Mucosa of stomach (tissue), 1 donor: Measurements from ENCODE around the gene DIP2B.

Experiments
- H3K27me3 ChIP-seq: one replicate; pipeline ENCODE4 v1.7.0; 2013; ENCODE audit warnings: mild to moderate bottlenecking, low read length; ENCODE audit not compliant: control insufficient read depth, insufficient read depth
- H3K36me3 ChIP-seq: one replicate; pipeline ENCODE4 v1.7.0; 2013; ENCODE audit warnings: low read length; ENCODE audit not compliant: control insufficient read depth, insufficient read depth
- H3K4me1 ChIP-seq: one replicate; pipeline ENCODE4 v1.7.0; 2013; ENCODE audit warnings: mild to moderate bottlenecking, low read length; ENCODE audit not compliant: control insufficient read depth, insufficient read depth
- H3K4me3 ChIP-seq: one replicate; pipeline ENCODE4 v1.7.0; 2013; ENCODE audit warnings: low read length
- H3K9ac ChIP-seq: one replicate; pipeline ENCODE4 v1.7.0; 2013; ENCODE audit warnings: mild to moderate bottlenecking, low read length, moderate library complexity
- H3K9me3 ChIP-seq: one replicate; pipeline ENCODE4 v1.7.0; 2013; ENCODE audit warnings: mild to moderate bottlenecking, low read length, moderate library complexity; ENCODE audit not compliant: control insufficient read depth
- donor health status: Pancreatic carcinoma.

DIP2B gene

DNA sequence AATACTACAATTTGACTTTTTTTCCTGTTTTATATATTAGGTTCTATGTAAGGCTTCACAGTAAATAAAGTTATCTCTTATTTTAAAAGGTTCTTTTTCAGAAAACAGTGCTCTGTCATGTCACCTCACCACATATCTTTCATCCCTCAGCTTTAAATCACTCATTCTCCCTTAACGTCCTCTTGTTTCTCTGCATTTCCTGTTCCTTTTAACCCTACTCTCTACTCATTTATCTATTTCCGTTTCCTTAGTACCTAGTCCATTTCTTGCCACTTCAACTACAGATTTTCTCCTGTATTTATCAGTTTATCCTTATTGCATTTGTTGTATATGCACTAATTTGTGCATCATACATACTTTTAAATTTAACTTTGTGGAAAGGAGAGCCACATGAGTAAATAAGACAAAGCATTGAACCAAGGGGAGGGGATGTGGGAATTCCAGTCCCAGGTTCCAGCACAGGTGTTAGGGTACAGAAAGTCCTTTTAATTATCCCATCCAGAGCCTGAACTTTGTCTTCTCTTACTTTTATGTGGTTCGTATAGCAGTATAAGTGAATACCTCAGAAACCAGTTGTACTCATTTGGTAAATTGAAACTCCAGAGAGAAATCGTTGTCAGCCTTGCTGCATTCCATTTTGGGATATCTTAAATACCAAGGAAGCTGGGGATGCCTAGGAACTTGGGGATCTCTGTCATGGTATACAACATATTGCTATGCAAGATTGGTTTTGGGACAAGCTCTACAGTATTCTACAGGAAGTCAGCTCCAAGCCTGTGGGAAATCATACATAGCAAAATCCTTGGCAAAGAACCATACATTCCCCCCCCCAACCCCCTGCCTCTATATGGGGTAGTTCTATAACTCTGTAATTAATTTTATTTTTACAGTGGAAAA is 120.5 kb downstream of the DIP2B start:
- Histone ChIP-seq H3K4me3 (no peak overlapping the region), H3K9me3 (no peaks in the 10 kb centered on the region), H3K9ac (no peak overlapping the region), H3K27me3 (no peaks in the 10 kb centered on the region), H3K4me1 (peaks cover 12% of the 10 kb centered on the region), H3K36me3 (no peaks in the 10 kb centered on the region)

DNA sequence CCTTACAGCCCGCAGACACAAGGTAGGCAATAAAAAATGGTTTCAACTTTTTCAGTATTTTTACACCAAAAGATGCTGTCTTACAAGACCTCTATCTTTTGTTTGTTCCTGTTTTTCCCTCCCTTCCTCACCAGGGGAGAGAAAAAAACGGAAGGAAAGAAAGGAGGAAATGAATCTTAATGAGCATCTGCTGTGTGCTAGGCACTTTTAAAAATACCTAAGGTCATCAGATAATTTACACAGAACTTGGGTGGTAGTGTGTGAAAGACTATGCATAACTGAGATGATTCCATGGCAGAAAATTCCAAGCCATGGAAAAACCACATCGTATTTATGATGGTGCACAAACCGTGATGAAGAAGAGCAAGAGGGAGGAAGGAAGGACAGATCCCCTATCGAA is 121.2 kb downstream of the DIP2B start:
- no peaks in the 10 kb centered on the region for H3K9me3 ChIP-seq

DNA sequence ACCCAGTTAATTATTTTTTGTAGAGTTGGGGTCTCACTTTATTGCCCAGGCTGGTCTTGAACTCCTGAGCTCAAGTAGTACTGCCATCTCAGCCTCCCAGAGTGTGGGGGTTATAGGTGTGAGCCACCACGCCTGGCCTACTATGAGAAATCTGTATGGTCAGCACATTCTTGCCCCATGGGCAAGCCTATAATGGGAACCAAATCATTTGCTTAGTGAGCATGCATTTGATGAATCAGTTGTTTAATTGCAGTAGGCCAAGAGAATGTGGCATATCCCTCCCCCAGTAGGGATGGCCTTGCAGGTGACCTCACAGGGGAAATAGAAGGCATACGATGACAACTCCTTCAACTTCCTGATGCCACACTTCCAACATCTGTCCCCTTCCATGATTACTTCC is 122.7 kb downstream of the DIP2B start:
- H3K9me3 ChIP-seq = no peaks in the 10 kb centered on the region
- no peaks in the 10 kb centered on the region for H3K4me1 ChIP-seq
- no peaks in the 10 kb centered on the region for H3K27me3 ChIP-seq
- no peak overlapping the region for H3K9ac ChIP-seq
- no peaks in the 10 kb centered on the region for H3K36me3 ChIP-seq
- no peak overlapping the region for H3K4me3 ChIP-seq

More for the DNA sequence above, 121.2 kb downstream of the DIP2B start:
- H3K27me3 ChIP-seq = no peaks in the 10 kb centered on the region
- H3K4me1 ChIP-seq = peaks cover 11% of the 10 kb centered on the region
- no peaks in the 10 kb centered on the region for H3K36me3 ChIP-seq
- H3K9ac ChIP-seq = no peak overlapping the region
- H3K4me3 ChIP-seq = no peak overlapping the region

DNA sequence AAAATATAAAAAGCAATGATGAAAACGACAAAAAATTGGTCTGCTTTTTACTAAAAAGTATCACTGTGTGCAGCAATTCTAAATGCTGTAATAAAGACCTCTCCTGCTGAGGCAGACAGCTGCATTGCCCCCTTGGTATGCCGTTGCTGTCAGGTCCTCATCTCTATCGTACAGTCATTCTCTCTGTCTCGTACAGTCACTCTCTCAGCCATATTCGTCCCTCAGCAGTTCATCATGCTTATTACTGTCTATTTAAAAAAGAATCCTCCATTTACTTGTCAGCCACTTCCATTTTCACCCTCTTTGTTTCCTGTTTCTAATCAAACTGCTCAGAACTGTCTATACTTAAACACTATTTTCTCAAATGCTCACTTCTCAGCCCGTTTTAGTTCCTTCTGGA is 123.6 kb downstream of the DIP2B start:
- Histone ChIP-seq H3K4me1 (no peaks in the 10 kb centered on the region), H3K9ac (no peak overlapping the region), H3K36me3 (no peaks in the 10 kb centered on the region), H3K27me3 (no peaks in the 10 kb centered on the region), H3K4me3 (no peak overlapping the region), H3K9me3 (no peaks in the 10 kb centered on the region)

DNA sequence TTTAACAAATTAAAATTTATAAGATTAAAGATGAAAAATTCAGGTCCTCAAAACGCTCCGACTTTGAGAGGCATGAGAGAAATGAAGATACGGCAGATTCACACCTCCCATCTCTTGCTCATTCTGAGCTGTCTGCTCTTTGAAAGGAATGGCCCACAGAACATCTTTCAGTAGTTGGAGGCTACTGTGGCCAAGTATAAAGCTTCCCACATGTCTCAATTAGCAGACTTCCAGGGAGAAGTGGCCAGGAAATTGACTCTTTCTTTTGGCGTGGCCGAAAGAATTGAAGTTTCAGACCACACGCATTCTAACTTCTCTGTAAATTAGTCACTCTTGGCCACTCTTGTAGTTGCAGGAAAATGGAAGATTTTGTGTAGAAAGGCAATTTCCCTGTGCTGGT is 129.2 kb downstream of the DIP2B start:
- Histone ChIP-seq H3K27me3 (no peaks in the 10 kb centered on the region), H3K36me3 (no peaks in the 10 kb centered on the region), H3K4me3 (no peak overlapping the region), H3K9me3 (no peaks in the 10 kb centered on the region), H3K9ac (no peak overlapping the region), H3K4me1 (peaks cover 5% of the 10 kb centered on the region)

DNA sequence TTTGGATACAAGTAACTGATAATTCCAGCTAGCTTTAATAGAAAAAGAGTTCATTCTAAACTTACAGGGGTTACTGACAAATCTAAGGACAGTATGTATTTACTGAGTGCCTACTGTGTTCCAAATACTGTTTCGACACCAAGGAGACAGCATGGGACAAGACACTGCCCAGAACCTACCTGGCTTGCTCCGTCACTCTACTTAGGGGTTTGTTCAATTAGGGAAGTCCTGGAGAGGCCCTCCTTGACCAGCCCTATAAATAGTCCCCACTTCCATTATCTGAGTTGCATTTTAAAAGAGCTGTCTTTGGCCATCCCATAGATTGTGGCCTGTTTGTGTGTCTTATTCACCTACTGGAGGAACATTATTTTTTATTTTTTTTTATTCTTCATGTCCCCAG is 129.6 kb downstream of the DIP2B start:
- Histone ChIP-seq H3K4me1 (peaks cover 5% of the 10 kb centered on the region), H3K4me3 (no peak overlapping the region), H3K9me3 (no peaks in the 10 kb centered on the region)

DNA sequence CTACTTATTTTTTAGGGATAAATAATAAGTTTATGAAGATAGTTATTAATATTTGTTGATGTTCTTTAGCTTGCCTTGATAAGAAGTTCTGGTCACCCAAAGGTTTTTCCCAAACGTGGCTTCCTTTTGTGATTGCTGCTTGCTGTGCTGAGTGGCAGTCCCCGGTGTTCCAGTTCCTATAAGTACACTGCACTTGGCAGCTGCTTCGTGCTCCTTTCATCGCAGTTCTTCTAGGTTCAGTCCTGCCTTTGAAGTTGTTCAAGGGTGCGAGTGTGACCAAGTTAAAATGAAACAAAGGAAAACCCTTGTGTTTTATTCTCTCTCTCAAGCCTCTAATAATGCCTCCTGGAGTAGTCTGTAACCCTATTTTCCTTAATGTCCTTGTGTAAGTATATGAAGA is 130.6 kb downstream of the DIP2B start:
- no peak overlapping the region for H3K9ac ChIP-seq
- no peak overlapping the region for H3K4me3 ChIP-seq
- H3K4me1 ChIP-seq = peaks cover 5% of the 10 kb centered on the region
- no peaks in the 10 kb centered on the region for H3K36me3 ChIP-seq
- H3K9me3 ChIP-seq = no peaks in the 10 kb centered on the region
- no peaks in the 10 kb centered on the region for H3K27me3 ChIP-seq

More for the DNA sequence above, 129.6 kb downstream of the DIP2B start:
- Histone ChIP-seq H3K36me3 (no peaks in the 10 kb centered on the region), H3K9ac (no peak overlapping the region), H3K27me3 (no peaks in the 10 kb centered on the region)

DNA sequence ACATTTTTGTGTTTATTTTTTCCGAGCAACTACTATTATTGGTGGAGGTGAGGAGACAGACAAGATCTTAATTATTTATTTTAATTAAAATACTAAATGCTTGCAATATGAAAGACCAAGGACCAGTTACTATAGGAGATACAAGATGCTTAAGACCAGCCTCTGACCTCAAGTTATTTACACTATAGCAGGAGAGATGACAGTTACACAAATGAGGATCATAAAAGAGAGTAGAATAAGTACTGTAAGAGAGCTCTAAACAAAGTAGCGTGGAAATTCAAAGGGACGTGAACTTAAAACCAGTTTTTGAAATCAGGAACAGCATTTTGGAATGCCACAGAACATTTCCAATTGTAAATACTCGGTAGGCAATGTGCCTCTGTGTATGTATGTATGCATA is 131.1 kb downstream of the DIP2B start:
- H3K4me1 ChIP-seq = peaks cover 5% of the 10 kb centered on the region
- no peaks in the 10 kb centered on the region for H3K27me3 ChIP-seq
- no peaks in the 10 kb centered on the region for H3K9me3 ChIP-seq
- H3K9ac ChIP-seq = no peak overlapping the region
- H3K36me3 ChIP-seq = no peaks in the 10 kb centered on the region
- H3K4me3 ChIP-seq = no peak overlapping the region

DNA sequence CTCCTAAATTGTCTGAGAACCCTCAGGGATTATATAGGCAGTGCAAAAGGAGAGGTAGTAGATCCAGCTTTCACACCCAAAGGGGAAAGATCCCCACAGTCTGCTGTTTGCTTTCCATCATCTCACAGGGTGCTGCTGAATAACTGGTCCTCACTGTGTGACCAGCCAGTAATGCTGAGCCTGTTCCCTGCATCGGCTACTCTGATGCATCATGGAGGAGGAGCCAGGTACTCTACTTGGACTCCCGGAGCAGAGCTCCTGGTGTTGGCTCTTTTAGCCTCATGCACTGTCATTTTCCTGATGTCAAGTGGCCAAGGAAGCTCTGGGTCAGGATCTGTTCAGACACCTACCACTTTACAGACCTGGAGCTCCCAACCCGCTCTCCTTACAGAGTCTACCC is 131.7 kb downstream of the DIP2B start:
- Histone ChIP-seq H3K9ac (no peak overlapping the region), H3K4me1 (peaks cover 5% of the 10 kb centered on the region), H3K4me3 (no peak overlapping the region), H3K36me3 (no peaks in the 10 kb centered on the region), H3K9me3 (no peaks in the 10 kb centered on the region), H3K27me3 (no peaks in the 10 kb centered on the region)

DNA sequence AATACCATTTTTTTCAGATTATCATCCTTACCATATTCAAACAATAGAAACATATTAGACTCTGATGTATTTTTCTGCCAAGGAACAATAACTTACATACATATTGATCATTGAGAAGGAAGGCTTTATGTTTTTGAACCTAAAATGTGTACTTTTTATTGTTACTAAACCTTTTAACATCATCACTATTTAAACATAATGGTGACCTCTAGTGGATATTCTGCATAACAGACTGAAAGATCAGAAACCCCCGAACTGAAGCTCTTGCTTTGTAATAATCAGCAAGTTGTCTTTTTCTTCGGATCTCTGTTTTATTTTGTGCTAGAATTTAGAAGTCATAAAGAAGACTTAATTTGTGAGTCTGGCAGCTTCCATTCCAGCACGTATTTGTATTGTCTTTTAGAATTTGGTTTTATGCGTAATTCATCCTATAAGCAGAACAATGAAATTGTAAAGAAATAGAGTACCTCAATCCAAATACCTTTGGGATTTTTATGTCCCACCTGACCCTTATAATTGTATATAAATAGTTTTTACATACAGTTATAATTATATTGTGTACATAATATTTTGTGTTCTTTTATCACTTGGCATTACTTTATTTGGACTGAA is 133.2 kb downstream of the DIP2B start:
- no peak overlapping the region for H3K4me3 ChIP-seq
- no peak overlapping the region for H3K9ac ChIP-seq
- no peaks in the 10 kb centered on the region for H3K9me3 ChIP-seq
- no peaks in the 10 kb centered on the region for H3K27me3 ChIP-seq
- H3K4me1 ChIP-seq = peaks cover 11% of the 10 kb centered on the region
- no peaks in the 10 kb centered on the region for H3K36me3 ChIP-seq

DNA sequence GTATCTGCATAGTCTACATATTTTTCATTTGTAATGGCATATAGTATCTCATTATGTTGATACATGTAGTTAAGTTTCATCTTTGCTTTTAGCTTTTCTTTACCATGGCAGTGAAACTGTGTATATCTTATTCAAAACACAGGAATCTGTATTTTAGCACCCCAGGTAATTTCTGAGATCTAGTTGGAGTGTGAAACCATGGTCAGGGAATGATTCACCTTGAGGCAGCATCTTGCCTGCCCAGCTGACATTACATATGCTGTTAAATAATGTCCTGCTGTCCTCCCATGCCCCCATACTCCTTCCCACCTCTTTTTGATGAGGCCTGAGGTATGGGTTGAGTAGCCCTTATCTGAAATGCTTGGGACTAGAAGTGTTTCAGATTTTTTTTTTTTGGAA is 133.7 kb downstream of the DIP2B start:
- no peaks in the 10 kb centered on the region for H3K36me3 ChIP-seq
- H3K9ac ChIP-seq = no peak overlapping the region
- H3K27me3 ChIP-seq = no peaks in the 10 kb centered on the region
- no peaks in the 10 kb centered on the region for H3K9me3 ChIP-seq
- peaks cover 11% of the 10 kb centered on the region for H3K4me1 ChIP-seq
- no peak overlapping the region for H3K4me3 ChIP-seq

DNA sequence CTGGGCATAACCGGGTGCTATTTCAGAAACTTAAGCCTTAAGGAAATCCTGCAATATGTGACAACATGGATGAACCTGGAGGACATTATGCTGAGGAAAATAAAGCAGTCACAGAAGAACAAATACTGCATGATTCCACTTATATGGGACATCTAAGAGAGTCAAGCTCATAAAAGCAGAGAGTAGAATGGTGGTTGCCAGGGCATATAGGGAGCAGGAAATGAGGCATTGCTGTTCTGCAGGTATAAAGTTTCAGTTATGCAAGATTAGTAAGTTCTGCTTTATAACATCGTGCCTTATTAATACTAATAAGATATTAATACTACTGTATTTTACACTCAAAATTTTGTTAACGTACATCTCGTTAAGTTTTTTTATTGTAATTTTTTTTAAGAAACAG is 134.9 kb downstream of the DIP2B start:
- Histone ChIP-seq H3K4me1 (peaks cover 6% of the 10 kb centered on the region), H3K36me3 (no peaks in the 10 kb centered on the region), H3K4me3 (no peak overlapping the region), H3K9me3 (no peaks in the 10 kb centered on the region), H3K9ac (no peak overlapping the region), H3K27me3 (no peaks in the 10 kb centered on the region)
